Uterus (tissue), 2 donors: ENCODE data around the gene KRTAP4-7.

Experiments
- CTCF ChIP-seq, 4 experiments: fragments of 200-600 bp in 2 of 4; fragments of 450-650 bp in 2 of 4; sonication (generic) in 2 of 4; IDR thresholded peaks; one replicate each; pipeline ENCODE4 v1.5.1; 2016 to 2019; ENCODE audit warnings: antibody characterized with exemption in 4 of 4, mild to moderate bottlenecking in 2 of 4, moderate library complexity in 1 of 4
- POLR2A ChIP-seq, 2 donors: fragments of 450-650 bp; IDR thresholded peaks; one replicate each; pipeline ENCODE4 v1.6.1; 2016; ENCODE audit warnings: antibody characterized with exemption in 2 of 2, mild to moderate bottlenecking in 1 of 2, moderate library complexity in 1 of 2

DNA sequence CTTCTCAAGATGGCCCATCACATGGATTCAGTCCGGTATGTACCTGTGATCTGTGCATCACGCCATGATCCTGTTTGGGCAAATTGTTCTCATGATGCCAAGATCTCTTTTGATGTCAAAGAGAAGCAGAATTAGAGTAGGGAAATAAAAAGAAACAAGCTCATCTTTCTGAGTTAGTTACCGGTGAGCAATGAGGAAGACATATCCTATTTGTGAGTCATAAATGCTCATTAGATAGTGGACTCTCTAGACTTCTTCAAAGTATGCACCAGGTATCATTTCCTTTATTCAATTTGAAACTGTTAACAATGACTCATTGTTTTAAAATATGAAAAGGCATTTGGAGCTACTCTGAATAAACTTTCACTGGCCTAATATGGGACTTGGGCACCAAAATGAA is 48.0 kb downstream of the KRTAP4-7 start:
- TF ChIP-seq CTCF (IDR thresholded peaks at IDR 0.05) (no peak), POLR2A (IDR thresholded peaks at IDR 0.05) (no peak)
